ENCODE data around the gene POU5F2.

POU5F2 gene

GRCh38 chr5:93715761-93716160 is 25.6 kb downstream of the POU5F2 start:
- no peak for DNase-seq

GRCh38 chr5:93715327-93715726 is 26.1 kb downstream of the POU5F2 start:
- no peak for DNase-seq

- no peak for DNase-seq
These were observed 33.0 kb downstream of the POU5F2 start for GRCh38 chr5:93708442-93708841.

GRCh38 chr5:93705896-93706295 is 35.5 kb downstream of the POU5F2 start:
- DNase-seq: no peak

GRCh38 chr5:93704996-93705395 is 36.4 kb downstream of the POU5F2 start:
- DNase-seq: no peak

- no peak for DNase-seq
These were observed 49.4 kb downstream of the POU5F2 start for GRCh38 chr5:93691997-93692396.
